Colonic mucosa (tissue), 4 donors: Measurements from ENCODE around the gene PPARG. TPM values are rescaled to one million over a fixed set of nuclear protein-coding genes. Genes with fewer than 3 reads are reported as not detected.
"Not testable (repeated sequence)": the region's sequence is repeated elsewhere in the genome, so short reads cannot be mapped to it uniquely, and the experiment has no call there.

Experiments
- DNase-seq: peaks from one replicate; pipeline ENCODE4 v3.0.0-alpha.2; 2020
- H3K27ac ChIP-seq: fragments of 200-600 bp; one replicate; pipeline ENCODE4 v1.8.0; 2021
- H3K27me3 ChIP-seq: fragments of 200-600 bp; one replicate; pipeline ENCODE4 v1.8.0; 2021
- H3K36me3 ChIP-seq: fragments of 200-600 bp; one replicate; pipeline ENCODE4 v1.8.0; 2021
- H3K4me1 ChIP-seq: fragments of 200-600 bp; one replicate; pipeline ENCODE4 v1.8.0; 2021; ENCODE audit warnings: mild to moderate bottlenecking
- H3K4me3 ChIP-seq: fragments of 200-600 bp; one replicate; pipeline ENCODE4 v1.8.0; 2021
- H3K9ac ChIP-seq, 2 donors: one replicate each; pipeline ENCODE4 v1.7.0; 2013; ENCODE audit warnings: control low read depth in 2 of 2, low read depth in 2 of 2, low read length in 2 of 2
- H3K9me3 ChIP-seq: fragments of 200-600 bp; one replicate; pipeline ENCODE4 v1.8.0; 2021
- intact Hi-C: fragments of 100-400 bp; cut with DNase I; formaldehyde crosslinking; loops from one replicate; pipeline ENCODE4 v1.14.1; 2022
- total RNA-seq, 2 donors: library from RNA; stranded (reverse); fragmentation: NEBNext Ultra II Directional in 1 of 2; extraction: Animal tissue kit (Norgen Biotek cat#: 25700) in 1 of 2; gene quantifications; one replicate each; pipeline ENCODE4 v1.2.1, GENCODE V29; 2021
- TF ChIP-seq, protein P1 (sequence below): fragments of 200-600 bp; IDR thresholded peaks from one replicate; pipeline ENCODE4 v1.8.0; 2022; ENCODE audit warnings: antibody characterized with exemption, mild to moderate bottlenecking
- donor health status: healthy.
- donor health status: DM: no; HTN: no; CAD: no.
- donor health status: DM: no; HTN: no; CAD: no.

The PPARG gene
- total RNA-seq, 2 donors from 2014 or later: 85.2 to 169 TPM

DNA sequence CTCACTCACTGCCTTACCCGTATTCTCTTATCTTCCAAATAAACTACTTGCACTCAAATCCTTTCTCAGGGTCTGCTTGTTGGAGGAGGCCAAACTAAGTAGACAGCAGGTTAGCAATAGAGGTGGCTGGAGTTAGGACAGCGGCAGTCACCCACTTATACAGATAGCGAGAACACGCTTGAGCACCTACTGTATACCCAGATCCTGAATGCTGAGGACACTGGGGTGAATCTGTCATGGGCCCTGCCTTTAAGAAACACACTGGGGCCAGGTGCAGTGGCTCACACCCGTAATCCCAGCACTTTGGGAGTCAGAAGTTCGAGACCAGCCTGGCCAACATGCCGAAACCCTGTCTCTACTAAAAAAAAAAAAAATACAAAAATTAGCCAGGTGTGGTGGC, 157.4 kb downstream of the PPARG start:
- Histone ChIP-seq H3K9me3 (no peaks in the 10 kb centered on the region), H3K27ac (peak overlapping the region; percentile 83), H3K9ac (peak overlapping the region in 1 of 2 donors; percentile 83), H3K4me1 (peaks cover 16% of the 10 kb centered on the region), H3K27me3 (no peaks in the 10 kb centered on the region), H3K36me3 (no peaks in the 10 kb centered on the region), H3K4me3 (no peak overlapping the region)
- DNase-seq: no peak
- intact Hi-C loops: no loop called here
- TF ChIP-seq, protein P1, sequence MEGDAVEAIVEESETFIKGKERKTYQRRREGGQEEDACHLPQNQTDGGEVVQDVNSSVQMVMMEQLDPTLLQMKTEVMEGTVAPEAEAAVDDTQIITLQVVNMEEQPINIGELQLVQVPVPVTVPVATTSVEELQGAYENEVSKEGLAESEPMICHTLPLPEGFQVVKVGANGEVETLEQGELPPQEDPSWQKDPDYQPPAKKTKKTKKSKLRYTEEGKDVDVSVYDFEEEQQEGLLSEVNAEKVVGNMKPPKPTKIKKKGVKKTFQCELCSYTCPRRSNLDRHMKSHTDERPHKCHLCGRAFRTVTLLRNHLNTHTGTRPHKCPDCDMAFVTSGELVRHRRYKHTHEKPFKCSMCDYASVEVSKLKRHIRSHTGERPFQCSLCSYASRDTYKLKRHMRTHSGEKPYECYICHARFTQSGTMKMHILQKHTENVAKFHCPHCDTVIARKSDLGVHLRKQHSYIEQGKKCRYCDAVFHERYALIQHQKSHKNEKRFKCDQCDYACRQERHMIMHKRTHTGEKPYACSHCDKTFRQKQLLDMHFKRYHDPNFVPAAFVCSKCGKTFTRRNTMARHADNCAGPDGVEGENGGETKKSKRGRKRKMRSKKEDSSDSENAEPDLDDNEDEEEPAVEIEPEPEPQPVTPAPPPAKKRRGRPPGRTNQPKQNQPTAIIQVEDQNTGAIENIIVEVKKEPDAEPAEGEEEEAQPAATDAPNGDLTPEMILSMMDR: no peak

DNA sequence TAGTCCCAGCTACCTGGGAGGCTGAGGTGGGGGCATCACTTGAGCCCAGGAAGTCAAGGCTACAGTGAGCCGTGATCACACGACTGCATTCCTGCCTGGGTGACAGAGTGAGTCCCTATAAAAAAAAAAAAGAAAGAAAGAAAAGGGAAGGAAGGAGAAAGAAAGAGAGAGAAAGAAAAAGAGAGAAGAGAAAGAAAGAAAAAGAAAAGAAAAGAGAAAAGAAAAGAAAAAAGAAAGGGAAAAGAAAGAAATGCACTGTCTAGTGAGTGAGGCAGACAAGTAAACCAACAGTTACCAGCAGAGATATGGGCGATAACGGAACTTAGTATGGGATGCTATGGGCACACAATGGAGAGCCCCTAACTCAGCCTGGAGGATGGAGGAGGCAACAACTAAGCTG, 158.2 kb downstream of the PPARG start:
- H3K4me3 ChIP-seq: no peak overlapping the region
- peaks cover 16% of the 10 kb centered on the region for H3K4me1 ChIP-seq
- TF ChIP-seq, protein P1: no peak
- intact Hi-C loops: no loop called here
- H3K27me3 ChIP-seq: no peaks in the 10 kb centered on the region
- H3K9ac ChIP-seq: no peak overlapping the region
- H3K9me3 ChIP-seq: no peaks in the 10 kb centered on the region
- no peaks in the 10 kb centered on the region for H3K36me3 ChIP-seq
- DNase-seq: no peak
- H3K27ac ChIP-seq: no peak overlapping the region

DNA sequence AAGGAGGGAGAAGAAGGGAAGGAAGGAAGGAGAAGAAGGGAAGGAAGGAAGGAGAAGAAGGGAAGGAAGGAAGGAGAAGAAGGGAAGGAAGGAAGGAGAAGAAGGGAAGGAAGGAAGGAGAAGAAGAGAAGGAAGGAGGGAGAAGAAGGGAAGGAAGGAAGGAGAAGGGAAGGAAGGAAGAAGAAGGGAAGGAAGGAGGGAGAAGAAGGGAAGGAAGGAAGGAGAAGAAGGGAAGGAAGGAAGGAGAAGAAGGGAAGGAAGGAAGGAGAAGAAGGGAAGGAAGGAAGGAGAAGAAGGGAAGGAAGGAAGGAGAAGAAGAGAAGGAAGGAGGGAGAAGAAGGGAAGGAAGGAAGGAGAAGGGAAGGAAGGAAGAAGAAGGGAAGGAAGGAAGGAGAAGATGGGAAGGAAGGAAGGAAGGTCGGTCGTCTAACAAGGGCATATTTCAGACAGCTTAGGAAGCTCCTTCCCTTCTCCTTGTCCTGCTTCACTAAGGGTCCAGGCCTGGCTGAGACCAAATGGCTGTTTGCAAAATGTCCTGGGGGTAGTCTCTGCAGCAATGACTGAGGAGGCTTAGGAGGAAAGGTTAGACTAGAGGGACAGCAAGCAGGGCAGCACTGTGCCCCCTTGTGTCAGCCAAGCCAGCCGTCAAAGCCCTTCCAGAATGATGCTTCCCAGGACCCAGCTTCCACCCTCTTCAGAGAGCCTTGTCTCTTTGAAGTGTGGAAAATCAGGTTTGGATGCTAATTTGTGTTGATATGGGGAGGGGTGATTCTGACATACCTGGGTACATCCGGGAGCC, 159.7 kb downstream of the PPARG start:
- H3K36me3 ChIP-seq, H3K4me3 ChIP-seq, H3K9ac ChIP-seq, DNase-seq, H3K27ac ChIP-seq, H3K27me3 ChIP-seq, H3K9me3 ChIP-seq, intact Hi-C loops: not testable (repeated sequence)
- peaks cover 13% of the 10 kb centered on the region for H3K4me1 ChIP-seq

DNA sequence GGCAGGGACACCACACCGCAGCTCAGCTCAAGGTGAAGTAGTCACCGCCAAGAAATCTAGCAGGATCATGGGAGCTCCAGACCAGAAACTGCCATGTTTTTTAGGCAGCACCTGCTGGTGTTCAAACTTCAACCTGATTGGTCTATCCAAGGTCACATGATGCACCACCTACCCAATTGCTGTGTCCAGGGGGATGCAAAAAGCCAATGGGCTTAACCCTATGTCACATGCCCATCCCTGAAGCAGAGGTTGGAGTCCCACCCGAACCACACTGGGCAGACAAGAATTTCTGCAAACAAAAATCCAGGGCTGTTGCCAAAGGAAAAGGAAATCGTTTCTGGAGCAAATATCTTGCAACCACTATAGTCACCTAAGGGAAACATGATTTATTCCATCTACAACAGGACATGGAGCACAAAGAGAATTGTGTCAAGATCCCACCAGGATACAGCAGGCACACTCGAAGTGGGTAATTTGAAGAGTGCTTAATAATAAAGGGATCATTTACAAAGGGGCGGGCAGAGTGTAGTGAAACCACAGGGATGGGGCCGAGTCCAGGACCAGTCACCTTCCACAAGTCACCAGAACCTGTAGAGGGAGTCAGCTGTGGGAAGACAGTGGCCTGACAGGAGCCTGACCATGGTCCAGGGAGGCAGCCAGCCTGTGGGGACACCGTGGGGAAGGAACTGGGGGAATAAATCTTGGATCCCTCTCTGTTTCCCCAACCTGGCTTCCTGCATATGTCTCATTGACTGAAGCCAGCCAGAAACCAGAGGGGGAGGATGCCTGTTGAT, 161.2 kb downstream of the PPARG start:
- no peak for DNase-seq
- TF ChIP-seq, protein P1: no peak
- Histone ChIP-seq H3K27me3 (no peaks in the 10 kb centered on the region), H3K4me1 (peaks cover 6% of the 10 kb centered on the region), H3K36me3 (no peaks in the 10 kb centered on the region), H3K9ac (no peak overlapping the region), H3K27ac (no peak overlapping the region), H3K9me3 (no peaks in the 10 kb centered on the region), H3K4me3 (no peak overlapping the region)
- intact Hi-C loops: no loop called here

DNA sequence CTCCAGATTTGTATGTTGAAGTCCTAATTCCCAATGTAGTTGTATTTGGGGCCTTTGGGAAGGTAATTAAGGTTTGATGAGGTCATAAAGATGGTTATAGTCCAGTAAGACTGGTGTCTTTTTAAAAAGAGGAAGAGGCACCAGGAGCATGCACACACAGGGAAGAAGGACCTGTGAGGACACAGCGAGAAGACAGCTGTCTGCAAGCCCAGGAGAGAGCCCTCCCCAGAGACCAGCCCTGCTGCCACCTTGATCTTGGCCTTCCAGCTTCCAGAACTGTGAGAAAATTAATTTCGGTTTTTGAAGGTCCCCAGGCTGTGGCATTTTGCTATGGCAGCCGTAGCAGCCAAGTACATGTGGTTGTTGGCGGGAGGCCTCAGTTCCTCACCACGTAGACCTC, 162.6 kb downstream of the PPARG start:
- TF ChIP-seq, protein P1: no peak
- intact Hi-C loops: no loop called here
- H3K9ac ChIP-seq: no peak overlapping the region
- H3K9me3 ChIP-seq: no peaks in the 10 kb centered on the region
- no peak overlapping the region for H3K4me3 ChIP-seq
- peaks cover 6% of the 10 kb centered on the region for H3K4me1 ChIP-seq
- H3K27ac ChIP-seq: no peak overlapping the region
- no peaks in the 10 kb centered on the region for H3K27me3 ChIP-seq
- no peak for DNase-seq
- no peaks in the 10 kb centered on the region for H3K36me3 ChIP-seq

DNA sequence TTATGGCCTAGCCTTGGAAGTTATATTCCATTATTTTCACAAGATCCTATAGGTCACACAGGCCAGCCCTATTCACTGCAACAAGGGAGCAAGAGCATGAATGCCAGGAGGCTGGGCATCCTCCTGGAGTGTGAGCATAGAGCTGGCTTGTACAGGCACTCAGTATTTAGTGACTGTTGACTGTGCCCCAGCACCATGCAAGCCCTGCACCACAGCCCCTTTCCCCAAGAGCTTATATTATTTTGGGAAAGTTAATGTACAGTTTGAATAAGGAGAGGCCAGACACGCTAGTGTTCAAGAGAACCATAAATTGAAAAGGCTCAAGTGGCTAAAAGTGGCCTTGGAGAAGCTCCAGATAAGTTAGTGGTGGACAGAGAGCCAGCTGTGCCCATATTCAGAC, 163.1 kb downstream of the PPARG start:
- Histone ChIP-seq H3K9ac (no peak overlapping the region), H3K4me3 (no peak overlapping the region), H3K9me3 (no peaks in the 10 kb centered on the region), H3K36me3 (no peaks in the 10 kb centered on the region), H3K27me3 (no peaks in the 10 kb centered on the region), H3K27ac (no peak overlapping the region), H3K4me1 (peaks cover 6% of the 10 kb centered on the region)
- DNase-seq: no peak
- TF ChIP-seq, protein P1: no peak
- intact Hi-C loops: no loop called here
